Right lobe of liver (tissue), 4 donors: ENCODE results near the gene CRISP2.

Source experiments
- CTCF ChIP-seq, 4 donors: fragments of 200-600 bp in 3 of 4; fragments of 450-650 bp in 1 of 4; IDR thresholded peaks; one replicate each; pipeline versions ENCODE4 v1.5.1 to v1.8.0; 2016 to 2022; ENCODE audit warnings: antibody characterized with exemption in 4 of 4, mild to moderate bottlenecking in 2 of 4
- POLR2A ChIP-seq: fragments of 450-650 bp; IDR thresholded peaks from one replicate; pipeline ENCODE4 v1.6.1; 2017; ENCODE audit warnings: antibody characterized with exemption, mild to moderate bottlenecking
- donor health status: DM: no; HTN: no; CAD: no.
- donor health status: DM: no; HTN: no; CAD: no.
- donor health status: DM: no; HTN: yes; CAD: no.

- TF ChIP-seq POLR2A (no peak), CTCF (IDR thresholded peaks at IDR 0.05) (no peak)
Measured at GRCh38 chr6:49653942-49654341, 59.4 kb downstream of the CRISP2 start.
